Fibroblast of the aortic adventitia (primary cell): ENCODE measurements around the gene CSNK1A1. TPM values are rescaled to one million over a fixed set of nuclear protein-coding genes. Genes with fewer than 3 reads are reported as not detected.

ENCODE experiments used
- DNase-seq: peaks from one replicate; pipeline ENCODE4 v3.0.0-alpha.2; 2010; ENCODE audit warnings: low read depth
- H3K4me3 ChIP-seq: 2 replicates; pipeline ENCODE4 v1.5.1; 2011; ENCODE audit warnings: low read depth, mild to moderate bottlenecking, control low read depth, low read length, moderate library complexity
- CTCF ChIP-seq: IDR thresholded peaks from 2 replicates; pipeline ENCODE4 v1.5.1; 2011; ENCODE audit warnings: mild to moderate bottlenecking, low read length, control low read depth, inconsistent platforms; ENCODE audit not compliant: insufficient read depth
- total RNA-seq: library from RNA; depleted of rRNA; stranded (reverse); fragments of >200 nt; gene quantifications from 2 replicates; pipeline ENCODE4 v1.2.3, GENCODE V29; 2012; ENCODE audit warnings: low replicate concordance

The CSNK1A1 gene
- total RNA-seq, 1 donor: 394 TPM

GRCh38 chr5:149475777-149476176 is 75.5 kb downstream of the CSNK1A1 start:
- no peak for DNase-seq
- no peak overlapping the region for H3K4me3 ChIP-seq
- TF ChIP-seq CTCF: no peak

- no peak for DNase-seq
- no peak overlapping the region for H3K4me3 ChIP-seq
- TF ChIP-seq CTCF: no peak
Measured at GRCh38 chr5:149474198-149474597, 77.0 kb downstream of the CSNK1A1 start.

- DNase-seq: no peak
Measured at GRCh38 chr5:149473441-149473840, 77.8 kb downstream of the CSNK1A1 start.

GRCh38 chr5:149472399-149472798 is 78.8 kb downstream of the CSNK1A1 start:
- TF ChIP-seq CTCF: no peak
- DNase-seq: no peak
- no peak overlapping the region for H3K4me3 ChIP-seq

More at GRCh38 chr5:149473441-149473840, 77.8 kb downstream of the CSNK1A1 start:
- no peak for TF ChIP-seq CTCF
- no peak overlapping the region for H3K4me3 ChIP-seq

- no peak for TF ChIP-seq CTCF
- no peak for DNase-seq
- no peak overlapping the region for H3K4me3 ChIP-seq
Measured at GRCh38 chr5:149471406-149472183, 79.6 kb downstream of the CSNK1A1 start.

- TF ChIP-seq CTCF: no peak
- no peak overlapping the region for H3K4me3 ChIP-seq
- DNase-seq: no peak
Measured at GRCh38 chr5:149470942-149471341, 80.3 kb downstream of the CSNK1A1 start.
